ENCODE data around the gene ZSCAN16.

Gene ZSCAN16

DNA sequence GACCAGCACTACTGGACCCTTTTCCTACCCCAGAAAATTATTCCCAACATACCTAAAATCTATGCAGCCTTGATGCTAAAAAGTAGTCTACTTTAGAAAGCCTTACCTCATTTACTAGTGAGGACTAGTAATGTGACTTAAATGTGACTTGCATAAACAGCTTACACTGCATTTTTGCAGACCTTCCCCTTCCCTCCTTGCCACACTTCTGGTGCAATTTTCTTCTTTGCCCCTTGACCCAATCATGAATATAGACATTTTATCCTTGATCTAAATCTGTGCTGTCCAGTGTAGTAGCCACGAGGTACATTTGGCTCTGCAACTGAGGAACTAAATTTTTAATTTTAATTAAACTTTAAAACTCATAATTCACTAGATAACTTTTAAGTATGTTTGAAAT lies 10.3 kb downstream of the ZSCAN16 start:
- DNase-seq = peak; percentile 49

DNA sequence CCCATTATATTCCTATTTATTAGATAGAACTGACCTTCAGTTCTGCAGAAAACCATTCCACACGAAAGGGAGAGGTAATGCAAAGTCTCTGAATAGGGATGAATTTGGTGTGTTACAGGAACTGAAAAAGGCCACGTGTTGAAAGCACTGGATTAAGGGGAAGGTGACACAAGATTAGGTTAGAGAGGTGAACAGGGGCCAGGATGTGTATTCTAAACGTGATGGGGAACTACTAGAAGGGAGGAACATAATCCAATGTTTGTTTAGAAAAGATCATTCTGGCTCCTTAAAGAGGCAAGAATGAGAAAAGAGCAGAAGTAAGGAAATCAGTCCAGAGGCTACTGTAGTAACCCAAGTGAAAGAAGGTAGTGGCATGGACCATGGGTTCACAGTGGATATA lies 11.0 kb downstream of the ZSCAN16 start:
- peak; percentile 66 for DNase-seq

DNA sequence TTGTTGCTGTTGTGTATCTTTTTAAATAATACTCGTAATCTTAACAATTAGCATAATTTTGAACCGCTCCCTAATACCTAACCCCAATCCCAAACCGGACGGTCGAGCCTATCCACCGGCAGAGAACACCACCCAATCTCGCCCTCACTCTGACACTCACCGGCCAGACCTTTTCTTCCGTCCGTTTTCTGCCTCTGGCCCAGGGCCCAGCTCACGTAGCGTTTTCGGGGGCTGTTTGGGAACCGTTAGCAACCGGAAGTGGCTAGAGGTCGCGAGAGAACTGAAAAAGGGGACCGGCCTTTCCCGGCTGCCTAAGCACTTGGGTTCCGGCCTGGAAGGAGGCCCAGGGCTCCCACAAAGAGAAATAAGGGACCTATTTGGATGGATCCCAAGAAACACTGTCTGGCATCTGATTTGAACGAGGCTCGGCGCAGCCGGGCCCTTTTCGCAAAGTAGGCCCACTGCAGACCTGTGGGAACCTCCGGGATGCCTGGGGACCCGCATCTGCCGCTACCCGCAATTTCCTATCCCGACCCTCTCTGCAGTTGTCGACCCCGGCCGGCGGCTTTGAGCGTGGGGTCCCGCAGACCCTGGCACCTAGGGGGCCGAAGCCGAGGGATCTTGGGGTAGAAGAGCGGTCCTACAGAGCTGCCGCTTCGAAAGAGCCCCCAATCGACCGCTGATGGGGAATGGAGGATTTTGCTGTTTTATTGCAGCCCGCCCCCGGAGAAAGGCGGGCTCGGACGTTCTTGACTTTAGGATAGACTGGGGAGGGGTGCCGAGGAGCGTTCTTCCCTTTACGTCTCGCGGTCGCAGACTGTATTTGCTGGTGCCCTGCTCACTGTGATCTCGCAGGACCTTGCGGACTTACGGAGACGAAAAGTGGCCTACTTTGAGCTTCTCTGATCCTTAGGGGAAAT lies 12.4 kb downstream of the ZSCAN16 start:
- peak; percentile 99 for DNase-seq

DNA sequence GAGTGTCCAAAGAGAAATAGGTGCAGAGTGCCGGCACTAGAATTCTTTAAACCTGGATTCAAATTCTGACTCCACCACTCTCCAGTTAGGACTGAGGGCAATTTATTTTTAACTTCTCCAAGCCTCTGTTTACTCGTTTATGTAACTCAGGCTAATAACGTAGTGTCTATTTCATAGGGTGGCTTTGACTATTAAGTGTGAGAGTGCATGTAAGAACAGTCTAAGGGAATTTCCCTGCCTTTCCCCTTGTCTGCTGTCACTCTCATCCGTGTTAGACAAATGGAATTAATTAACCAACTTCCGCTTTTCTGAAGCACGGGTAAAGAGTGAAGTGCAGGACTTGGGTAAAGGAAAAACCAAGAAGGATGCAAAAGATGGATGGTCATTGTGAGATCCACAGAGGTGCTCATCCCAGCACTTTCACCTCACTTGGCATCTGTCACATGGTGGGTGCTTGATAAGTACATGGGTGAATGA lies 13.1 kb downstream of the ZSCAN16 start:
- peak; percentile 61 for DNase-seq

DNA sequence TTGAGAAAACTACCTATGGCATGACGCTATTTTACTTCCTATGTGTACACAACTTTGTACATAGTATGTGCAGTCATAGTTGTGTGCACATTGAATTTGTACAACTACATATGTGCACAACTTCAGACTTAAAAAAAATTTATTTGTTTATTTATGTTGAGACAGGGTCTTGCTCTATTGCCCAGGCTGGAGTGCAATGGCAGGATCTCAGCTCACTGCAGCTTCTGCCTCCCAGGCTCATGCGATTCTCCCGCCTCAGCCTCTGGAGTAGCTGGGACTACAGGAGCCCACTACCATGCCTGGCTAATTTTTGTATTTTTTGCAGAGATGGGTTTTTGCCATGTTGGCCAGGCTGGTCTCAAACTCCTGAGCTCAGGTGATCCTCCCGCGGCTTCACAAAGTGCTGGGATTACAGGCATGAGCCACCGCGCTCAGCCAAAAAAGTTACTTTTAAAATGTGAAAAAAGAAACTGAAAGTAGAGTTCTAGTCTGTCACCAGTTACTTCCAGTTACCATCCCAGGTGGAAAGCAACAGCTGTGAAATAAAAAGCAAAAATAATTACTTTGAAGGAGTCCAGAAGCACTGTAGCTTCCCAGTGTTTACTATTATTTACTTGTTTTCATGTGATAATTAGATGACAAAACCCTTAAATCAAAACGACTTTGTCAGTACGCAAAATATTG lies 15.6 kb downstream of the ZSCAN16 start:
- DNase-seq = peak; percentile 69

DNA sequence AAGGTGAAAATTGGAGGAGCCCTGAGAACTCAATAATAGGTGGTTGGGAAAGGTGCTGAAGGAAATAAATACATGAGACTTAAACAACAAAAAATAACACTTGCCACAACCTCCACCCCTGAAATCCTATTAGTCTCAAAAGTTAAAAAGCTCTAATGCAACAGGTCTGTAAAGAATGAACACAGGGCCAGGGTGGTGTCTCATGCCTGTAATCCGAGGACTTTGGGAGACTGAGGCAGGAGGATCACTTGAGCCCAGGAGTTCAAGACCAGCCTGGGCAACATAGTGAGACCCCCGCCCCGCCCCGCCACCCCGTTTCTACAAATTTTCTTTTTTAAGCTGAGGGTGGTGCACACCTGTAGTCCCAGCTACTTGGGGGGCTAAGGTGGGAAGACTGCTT lies 16.2 kb downstream of the ZSCAN16 start:
- DNase-seq = no peak

DNA sequence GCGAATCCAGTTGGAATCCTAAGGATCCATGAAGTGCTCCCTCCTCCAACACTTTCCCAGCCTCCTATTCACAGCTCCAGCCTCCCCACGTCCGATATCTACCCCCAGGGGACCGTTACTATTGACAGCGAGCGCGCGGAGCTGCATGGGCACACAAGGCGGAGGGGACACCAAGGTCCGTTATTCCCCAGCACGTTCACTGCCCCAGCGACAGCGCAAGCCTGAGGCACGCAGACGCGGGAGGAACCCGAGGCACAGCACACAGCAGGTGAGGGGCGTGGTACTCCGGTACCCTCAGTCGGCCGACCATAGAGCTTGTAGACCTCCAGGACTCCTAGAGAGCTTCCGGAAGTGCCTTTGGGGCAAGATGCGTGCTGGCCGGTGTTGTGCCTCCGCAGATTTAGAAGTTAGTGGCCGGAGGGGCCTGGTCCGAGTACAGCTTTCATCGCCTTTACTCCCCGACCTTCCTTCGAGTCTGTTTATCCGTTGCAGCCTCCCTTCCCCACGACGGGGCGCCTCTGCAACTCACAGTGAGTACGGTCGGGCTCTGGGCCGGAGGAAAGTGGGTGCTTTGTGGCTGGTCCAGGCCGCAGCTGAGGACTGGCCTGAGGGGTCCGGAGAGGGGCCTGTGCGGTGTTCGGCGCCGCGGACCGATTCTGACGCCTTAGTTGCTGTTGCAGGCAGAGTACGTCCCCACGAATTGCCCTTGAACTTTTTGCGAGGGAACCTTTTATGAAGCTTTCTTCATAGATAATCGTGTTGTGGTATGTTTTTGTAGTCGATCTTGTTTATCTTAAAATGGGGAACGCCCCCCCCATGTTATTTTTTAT lies 17.3 kb downstream of the ZSCAN16 start, which contains the start of gene ZKSCAN8:
TSS of gene ZKSCAN8 (plus strand) at position 384 of the 830 bp plus-strand sequence. CDS start 6,525 bp downstream, outside the sequence.
- DNase-seq = peak; percentile 96

DNA sequence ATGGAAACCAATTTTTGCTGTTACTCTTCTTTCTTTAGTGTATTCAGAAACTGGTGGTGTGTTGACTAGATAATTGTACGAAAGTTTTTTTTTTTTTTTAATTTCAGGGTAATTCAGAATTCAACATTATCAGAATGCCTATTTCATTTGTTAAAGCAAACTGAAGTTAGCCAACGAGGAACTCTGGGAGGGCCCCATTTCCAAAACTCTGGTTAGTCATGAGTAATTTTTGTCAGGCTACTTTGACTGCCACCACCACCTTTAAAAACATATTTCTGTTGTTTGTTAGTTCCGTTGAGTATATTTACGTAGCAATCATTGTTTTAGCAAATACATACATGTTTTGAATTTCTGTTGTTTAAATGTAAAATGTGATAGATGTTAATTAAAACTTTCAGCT lies 18.0 kb downstream of the ZSCAN16 start:
- no peak for DNase-seq

DNA sequence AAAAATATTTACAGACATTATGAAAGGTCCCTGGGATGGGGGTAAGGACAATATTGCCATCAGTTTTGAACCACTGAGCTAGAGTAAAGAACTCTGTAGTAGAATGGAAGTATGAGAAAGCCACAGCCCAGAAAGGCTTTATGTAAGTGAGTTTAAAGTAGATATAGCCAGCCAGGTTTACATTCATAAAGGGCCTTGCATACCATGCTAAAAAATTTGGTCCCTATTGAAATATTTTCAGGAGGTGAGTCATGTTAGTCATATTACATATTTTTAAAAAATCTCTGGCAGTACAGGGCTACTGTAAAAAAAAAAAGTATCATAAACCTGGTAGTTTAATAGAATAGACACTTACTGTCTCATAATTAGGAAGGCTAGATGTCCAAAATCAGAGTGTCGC lies 20.8 kb downstream of the ZSCAN16 start:
- DNase-seq = no peak

DNA sequence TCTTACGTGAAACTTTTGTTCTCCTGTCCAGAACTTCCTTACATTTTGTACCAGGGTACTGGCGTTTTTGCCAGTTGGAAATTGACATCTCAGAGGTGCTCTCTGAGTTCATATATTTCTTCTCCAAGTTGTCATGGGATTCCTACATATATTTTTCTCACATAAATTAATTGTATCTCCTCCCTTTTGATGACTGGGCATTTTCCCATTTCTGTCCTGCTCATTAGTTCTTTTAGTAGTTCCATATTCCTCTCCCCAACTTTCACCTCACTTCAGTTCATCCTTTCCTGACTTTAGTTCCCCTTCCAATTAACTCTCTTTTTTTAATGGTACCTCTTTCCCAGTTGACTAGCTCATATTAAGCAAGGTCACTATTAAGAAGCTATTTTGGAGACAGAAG lies 28.1 kb downstream of the ZSCAN16 start:
- no peak for DNase-seq

DNA sequence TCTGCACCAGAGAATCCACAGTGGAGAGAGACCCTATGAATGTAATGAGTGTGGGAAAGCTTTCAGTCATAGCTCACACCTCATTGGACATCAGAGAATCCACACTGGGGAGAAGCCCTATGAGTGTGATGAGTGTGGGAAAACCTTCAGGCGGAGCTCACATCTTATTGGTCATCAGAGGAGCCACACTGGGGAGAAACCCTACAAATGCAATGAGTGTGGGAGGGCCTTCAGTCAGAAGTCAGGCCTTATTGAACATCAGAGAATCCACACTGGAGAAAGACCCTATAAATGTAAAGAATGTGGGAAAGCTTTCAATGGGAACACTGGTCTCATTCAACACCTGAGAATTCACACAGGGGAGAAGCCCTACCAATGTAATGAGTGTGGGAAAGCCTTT lies 29.1 kb downstream of the ZSCAN16 start:
- DNase-seq = no peak

DNA sequence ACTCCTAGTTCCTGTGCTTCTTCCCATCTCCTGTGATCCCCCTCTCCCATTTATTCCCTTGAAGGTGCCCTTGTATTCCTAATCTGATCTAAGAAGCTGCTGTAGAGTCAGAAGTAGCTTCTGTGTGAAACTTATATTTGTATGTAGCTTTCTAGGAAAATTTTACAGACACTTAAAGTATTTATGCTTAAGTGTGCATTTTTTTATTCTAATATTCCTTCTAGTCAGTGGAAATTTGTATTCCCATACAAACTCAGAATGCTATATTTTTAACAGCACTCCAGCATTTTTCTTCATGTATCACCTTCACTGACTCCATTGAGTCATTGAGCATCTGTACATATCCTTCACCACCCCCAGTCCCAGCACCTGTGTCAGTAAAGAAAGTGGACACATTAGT lies 29.9 kb downstream of the ZSCAN16 start:
- DNase-seq = no peak

DNA sequence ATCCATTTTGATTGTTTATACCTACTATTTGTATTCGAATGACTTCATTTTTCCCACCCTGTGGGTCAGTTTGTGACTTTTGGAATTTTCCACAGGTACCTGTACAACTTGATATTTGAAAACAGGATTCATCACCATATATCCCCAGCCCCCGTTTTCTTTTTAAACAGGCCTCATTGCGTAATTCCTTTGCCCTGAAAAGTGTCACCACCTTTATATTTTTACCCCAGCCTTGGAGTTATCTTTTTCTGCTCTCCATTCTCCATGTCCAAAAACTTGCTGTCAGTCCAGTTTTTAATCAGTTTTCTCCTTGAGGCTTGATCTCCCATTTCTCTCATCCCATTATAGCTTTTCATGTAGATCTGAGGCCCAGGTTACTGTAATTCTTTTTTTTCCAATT lies 33.9 kb downstream of the ZSCAN16 start:
- no peak for DNase-seq

DNA sequence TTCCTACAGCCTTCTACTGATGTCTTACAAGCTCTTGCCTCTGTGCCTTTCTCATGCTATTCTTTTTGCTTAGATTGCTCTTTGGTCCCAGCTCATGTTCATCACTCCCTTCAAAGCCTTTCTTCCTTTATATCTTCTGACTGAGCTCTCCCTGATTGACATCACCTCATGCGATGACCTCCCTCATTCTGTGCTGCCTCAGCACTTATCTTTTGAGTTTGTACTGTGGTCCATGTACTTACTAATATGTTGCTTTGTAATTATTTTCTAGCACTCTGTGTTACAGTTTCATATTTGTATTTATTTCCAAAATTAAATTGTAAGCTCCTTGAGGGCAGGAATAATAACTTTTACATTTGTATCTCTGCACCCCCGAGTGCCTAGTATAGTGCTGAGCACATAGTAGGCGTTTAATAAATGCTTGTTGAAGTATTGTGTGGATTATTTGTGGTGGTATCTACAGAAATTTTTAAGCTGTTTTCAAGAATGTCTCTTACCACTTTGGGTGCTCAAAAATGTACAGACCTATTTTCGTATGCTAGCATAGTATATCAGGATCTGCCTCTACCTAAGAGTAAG lies 34.7 kb downstream of the ZSCAN16 start:
- DNase-seq = no peak

DNA sequence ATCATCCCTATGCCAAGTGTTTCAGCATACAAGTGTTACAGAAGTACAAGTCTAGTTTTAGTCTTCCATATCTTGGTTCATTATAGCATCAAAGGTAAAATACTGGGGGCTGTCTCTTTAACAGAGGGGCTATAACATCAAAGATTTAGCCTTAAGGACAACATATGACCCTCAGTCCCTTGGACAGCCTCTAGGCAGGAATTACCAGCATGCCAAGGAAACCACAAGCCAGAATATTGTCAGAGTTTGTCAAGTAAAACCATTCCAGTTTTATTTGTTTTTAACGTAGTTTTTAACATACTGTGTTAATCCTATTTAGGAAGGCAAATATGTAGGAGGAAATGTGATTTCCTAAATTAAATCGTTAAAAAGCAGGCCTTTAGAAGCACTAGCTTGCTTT lies 35.8 kb downstream of the ZSCAN16 start:
- no peak for DNase-seq

DNA sequence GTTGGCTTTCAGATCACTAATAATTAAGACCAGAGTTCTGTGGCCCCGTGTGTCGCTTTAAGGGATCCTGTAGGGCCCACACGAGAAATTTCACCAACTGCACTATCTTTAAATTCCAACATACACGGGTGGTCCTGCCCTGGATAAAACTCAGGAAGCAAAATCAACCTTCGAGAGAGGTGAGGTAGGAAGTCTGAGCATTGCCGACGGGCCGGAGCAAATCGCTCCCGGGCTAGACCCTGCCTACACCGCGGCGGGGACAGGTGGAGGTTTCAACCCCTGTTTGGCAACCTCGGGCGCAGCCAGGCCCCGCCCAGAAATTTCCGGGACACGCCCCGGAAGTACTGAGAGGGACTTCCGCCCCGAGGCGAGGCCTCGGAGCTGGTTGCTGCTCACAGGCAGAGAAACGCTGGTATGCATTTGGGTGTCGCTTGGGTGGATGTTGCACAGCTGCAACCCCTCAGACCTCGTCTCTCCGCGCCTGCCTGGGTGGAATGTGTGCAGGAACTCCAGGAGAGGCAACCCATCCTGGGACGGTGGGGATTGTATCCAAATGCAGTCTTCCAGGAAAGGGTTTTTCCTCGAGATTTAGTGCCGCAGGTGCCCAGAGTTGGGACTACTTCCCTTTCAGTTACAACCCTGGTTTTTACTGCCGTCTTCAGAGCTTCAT lies 37.1 kb downstream of the ZSCAN16 start:
- peak; percentile 87 for DNase-seq

DNA sequence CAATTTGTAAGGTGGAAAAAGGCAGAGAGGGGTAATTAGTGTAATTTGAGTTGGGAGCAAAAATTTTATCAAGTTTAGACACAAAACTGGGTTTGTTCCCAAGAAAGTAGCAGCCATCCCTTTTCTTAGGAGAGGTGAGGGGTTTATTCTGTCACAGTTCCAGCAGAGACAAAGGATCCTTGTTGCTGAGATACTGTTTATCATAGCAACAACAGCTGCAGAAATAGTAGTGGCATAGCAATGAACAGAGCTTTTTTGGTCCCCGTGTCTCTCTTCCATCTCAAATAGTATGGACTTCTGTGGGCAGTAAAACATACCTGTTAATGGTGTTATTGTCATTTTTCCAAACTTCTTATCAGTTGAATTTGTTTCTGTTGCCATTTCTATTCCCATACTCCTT lies 41.2 kb downstream of the ZSCAN16 start:
- DNase-seq = no peak

DNA sequence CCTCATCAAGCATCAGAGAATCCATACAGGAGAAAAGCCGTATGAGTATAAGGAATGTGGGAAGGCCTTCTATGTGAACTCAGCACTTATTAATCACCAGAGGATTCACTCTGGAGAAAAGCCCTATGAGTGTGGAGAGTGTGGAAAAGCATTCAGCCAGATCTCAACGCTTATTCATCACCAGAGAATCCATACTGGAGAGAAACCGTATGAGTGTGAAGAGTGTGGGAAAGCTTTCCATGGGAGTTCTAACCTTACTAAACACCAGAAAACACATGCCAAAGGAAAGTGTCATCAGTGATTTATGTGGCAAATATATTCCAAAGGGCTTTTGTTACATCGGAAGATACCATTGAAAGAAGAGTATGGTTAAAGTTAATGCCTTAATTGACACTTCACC lies 42.7 kb downstream of the ZSCAN16 start:
- DNase-seq = no peak

DNA sequence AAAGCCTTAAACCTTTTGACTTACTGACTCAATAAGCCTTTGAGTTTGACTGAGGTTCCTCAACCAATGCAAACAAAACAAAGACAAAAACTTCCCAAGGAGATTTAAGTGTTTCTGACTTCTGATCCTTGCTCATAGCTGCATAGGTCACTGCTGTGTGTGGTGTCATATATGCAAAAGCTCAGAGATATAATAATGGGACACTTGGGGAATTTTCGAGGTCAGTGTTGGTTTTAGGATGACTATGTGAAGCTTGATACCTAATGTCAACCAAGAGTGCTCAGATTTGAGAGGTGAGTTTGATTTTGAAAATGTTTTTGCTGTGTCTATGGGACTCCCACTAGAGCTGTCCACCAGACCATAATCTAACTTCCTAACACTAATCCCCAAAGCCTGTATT lies 43.5 kb downstream of the ZSCAN16 start:
- no peak for DNase-seq

DNA sequence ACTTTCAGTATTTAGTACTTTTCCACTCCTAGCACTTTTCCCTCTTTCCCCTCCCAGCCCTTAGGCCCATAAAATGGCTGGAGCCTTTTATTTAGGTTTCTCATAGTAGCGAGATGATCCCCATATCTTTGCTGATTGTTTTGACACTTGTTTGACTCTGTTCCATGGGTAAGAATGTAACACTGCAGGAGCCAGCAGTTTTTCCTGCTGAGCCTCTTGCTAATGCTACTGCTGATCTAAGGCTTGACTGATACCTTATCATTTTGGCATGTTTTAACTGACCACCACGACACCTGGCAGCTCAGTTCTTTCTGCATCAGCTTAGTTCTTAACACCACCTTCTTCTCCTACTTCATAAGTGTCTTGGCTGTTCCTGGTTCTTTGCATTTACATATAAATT lies 46.9 kb downstream of the ZSCAN16 start:
- no peak for DNase-seq

DNA sequence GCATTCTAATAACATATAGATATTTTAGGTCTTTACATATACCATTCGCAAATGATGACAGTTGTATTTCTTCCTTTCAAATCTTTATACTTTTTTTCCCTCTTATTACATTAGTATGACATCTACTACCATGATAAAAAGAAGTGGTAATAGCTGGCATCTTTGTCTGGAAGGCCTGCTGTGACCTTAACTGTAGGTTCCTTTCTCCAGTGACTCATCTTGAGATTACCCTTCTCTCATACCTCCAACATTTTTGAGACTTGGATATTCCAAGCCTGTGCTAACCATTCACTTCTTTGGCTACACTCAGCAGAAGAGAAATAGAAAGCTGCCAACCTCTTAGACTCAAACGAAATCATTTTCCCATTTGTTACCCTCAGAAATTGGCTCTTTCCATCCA lies 47.6 kb downstream of the ZSCAN16 start:
- no peak for DNase-seq

DNA sequence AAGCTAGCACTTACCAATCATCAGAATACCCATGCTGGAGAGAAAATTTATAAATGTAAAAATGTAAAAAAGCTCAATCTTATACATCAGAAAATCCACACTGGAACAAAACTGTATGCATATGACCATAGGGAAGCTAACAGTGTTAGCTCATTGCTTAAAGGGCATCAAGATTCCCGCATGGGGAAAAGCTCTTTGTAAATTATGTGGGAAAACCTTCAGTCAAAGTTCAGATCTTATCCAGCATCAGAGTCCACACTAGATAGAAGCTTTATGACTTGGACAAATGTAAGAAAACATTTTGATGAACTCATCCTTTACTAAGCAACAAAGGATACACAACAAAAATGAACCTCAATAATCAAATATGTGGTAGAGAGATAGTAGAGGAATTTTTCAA lies 52.0 kb downstream of the ZSCAN16 start:
- no peak for DNase-seq
